Lower leg skin (tissue), 4 donors: Measurements from ENCODE around the gene SELENOF. TPM values are rescaled to one million over a fixed set of nuclear protein-coding genes. Genes with fewer than 3 reads are reported as not detected.

Experiments used
- DNase-seq, 2 donors: peaks; one replicate each; pipeline ENCODE4 v3.0.0-alpha.2; 2019; ENCODE audit warnings: low spot score in 2 of 2
- H3K4me3 ChIP-seq: fragments of 200-600 bp; sonication (generic); 2 replicates; pipeline ENCODE4 v1.5.1; 2017; ENCODE audit warnings: mild to moderate bottlenecking, low read depth; ENCODE audit not compliant: poor library complexity, severe bottlenecking
- CTCF ChIP-seq, 3 donors: fragments of 450-650 bp; IDR thresholded peaks; one replicate each; pipeline ENCODE4 v1.5.1; 2016; ENCODE audit warnings: antibody characterized with exemption in 3 of 3, mild to moderate bottlenecking in 3 of 3, moderate library complexity in 2 of 3
- POLR2A ChIP-seq, 2 donors: fragments of 450-650 bp; IDR thresholded peaks; one replicate each; pipeline ENCODE4 v1.6.1; 2016 to 2017; ENCODE audit warnings: antibody characterized with exemption in 2 of 2, mild to moderate bottlenecking in 1 of 2, moderate library complexity in 1 of 2
- WGBS, 2 donors: methylation state at CpG; one replicate each; pipeline ENCODE4 v1.1.5; 2018; 5-methylcytosine and 5-hydroxymethylcytosine counted together
- intact Hi-C: fragments of 100-400 bp; cut with DNase I; formaldehyde crosslinking; loops from one replicate; pipeline ENCODE4 v1.15.0; 2023; ENCODE audit warnings: low total_unique reads
- total RNA-seq, 4 donors: library from RNA; depleted of rRNA; stranded (reverse); fragments of >200 nt; gene quantifications; one replicate each; pipeline ENCODE4 v1.1.0, GENCODE V29; 2016

SELENOF gene
- total RNA-seq, 4 donors from 2014 or later, result 52.2 to 92.4 (median 88.0) TPM

- WGBS, 2 donors, result 0 to 1% methylated on average over 37 to 43 of the region's 43 CpGs
- TF ChIP-seq CTCF (IDR thresholded peaks at IDR 0.05) (no peak), POLR2A (IDR thresholded peaks at IDR 0.05) (no peak)
- intact Hi-C loops, result no loop called here
- peak; percentile 45 to 93 for DNase-seq
- peak overlapping the region; percentile 76 for H3K4me3 ChIP-seq
These were observed 1.2 kb upstream of the SELENOF start for GRCh38 chr1:86914998-86915736.

- TF ChIP-seq CTCF (IDR thresholded peaks at IDR 0.05) (no peak), POLR2A (IDR thresholded peaks at IDR 0.05) (no peak)
- 0 to 1% methylated on average over 28 to 45 of the region's 45 CpGs for WGBS, 2 donors
- DNase-seq, result no peak
- H3K4me3 ChIP-seq, result peak within 1 kb of the TSS; percentile 93
- intact Hi-C loops, result no loop called here
These were observed 673 bp upstream of the SELENOF start, which contains the start of gene HS2ST1 for GRCh38 chr1:86914601-86914997. HS2ST1 (plus strand) TSS chr1:86914635.

GRCh38 chr1:86913399-86913895 is 479 bp downstream of the SELENOF start:
- no peak for TF ChIP-seq CTCF (IDR thresholded peaks at IDR 0.05)
- no peak for TF ChIP-seq POLR2A (IDR thresholded peaks at IDR 0.05)
- intact Hi-C loops, result no loop called here
- WGBS, 2 donors, result 0% methylated on average over 17 of the region's 17 CpGs
- peak in 1 of 2 donors; percentile 34 for DNase-seq
- peak overlapping the region; percentile 93 for H3K4me3 ChIP-seq

GRCh38 chr1:86912281-86912900 is 1.5 kb downstream of the SELENOF start:
- intact Hi-C loops, result no loop called here
- TF ChIP-seq CTCF (IDR thresholded peaks at IDR 0.05), result no peak
- no peak for TF ChIP-seq POLR2A (IDR thresholded peaks at IDR 0.05)
- DNase-seq, result no peak
- WGBS, 2 donors, result 45 to 62% methylated on average over 6 of the region's 6 CpGs
- no peak overlapping the region for H3K4me3 ChIP-seq

- no peak for DNase-seq
- intact Hi-C loops, result no loop called here
- TF ChIP-seq CTCF (IDR thresholded peaks at IDR 0.05) (no peak), POLR2A (IDR thresholded peaks at IDR 0.05) (no peak)
- H3K4me3 ChIP-seq, result no peak overlapping the region
- WGBS, 2 donors, result 31 to 42% methylated on average over 2 of the region's 2 CpGs
These were observed 7.5 kb downstream of the SELENOF start for GRCh38 chr1:86906419-86906818.
